Neural progenitor cell (in vitro differentiated cells): Measurements from ENCODE around the gene ZNF264.

Source experiments
- EZH2 ChIP-seq: fragments of 200-600 bp; sonication (generic); IDR thresholded peaks from 2 replicates; pipeline ENCODE4 v1.6.1; 2017; ENCODE audit warnings: antibody characterized with exemption, mild to moderate bottlenecking, moderate library complexity
- TF ChIP-seq, protein P1 (sequence below): fragments of 200-600 bp; sonication (generic); IDR thresholded peaks from 2 replicates; pipeline ENCODE4 v1.5.1; 2017; ENCODE audit warnings: antibody characterized with exemption, mild to moderate bottlenecking

GRCh38 chr19:57190301-57190700, 999 bp upstream of the ZNF264 start:
- TF ChIP-seq, protein P1, sequence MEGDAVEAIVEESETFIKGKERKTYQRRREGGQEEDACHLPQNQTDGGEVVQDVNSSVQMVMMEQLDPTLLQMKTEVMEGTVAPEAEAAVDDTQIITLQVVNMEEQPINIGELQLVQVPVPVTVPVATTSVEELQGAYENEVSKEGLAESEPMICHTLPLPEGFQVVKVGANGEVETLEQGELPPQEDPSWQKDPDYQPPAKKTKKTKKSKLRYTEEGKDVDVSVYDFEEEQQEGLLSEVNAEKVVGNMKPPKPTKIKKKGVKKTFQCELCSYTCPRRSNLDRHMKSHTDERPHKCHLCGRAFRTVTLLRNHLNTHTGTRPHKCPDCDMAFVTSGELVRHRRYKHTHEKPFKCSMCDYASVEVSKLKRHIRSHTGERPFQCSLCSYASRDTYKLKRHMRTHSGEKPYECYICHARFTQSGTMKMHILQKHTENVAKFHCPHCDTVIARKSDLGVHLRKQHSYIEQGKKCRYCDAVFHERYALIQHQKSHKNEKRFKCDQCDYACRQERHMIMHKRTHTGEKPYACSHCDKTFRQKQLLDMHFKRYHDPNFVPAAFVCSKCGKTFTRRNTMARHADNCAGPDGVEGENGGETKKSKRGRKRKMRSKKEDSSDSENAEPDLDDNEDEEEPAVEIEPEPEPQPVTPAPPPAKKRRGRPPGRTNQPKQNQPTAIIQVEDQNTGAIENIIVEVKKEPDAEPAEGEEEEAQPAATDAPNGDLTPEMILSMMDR = no peak
- no peak for TF ChIP-seq EZH2
